Measurements from ENCODE around the gene RFPL2. TPM values are rescaled to one million over a fixed set of nuclear protein-coding genes. Genes with fewer than 3 reads are reported as not detected.

The RFPL2 gene
- total RNA-seq, 1 experiment from 2014 or later = 0.48 TPM

GRCh38 chr22:32177221-32177765 lies 27.6 kb downstream of the RFPL2 start:
- CTCF ChIA-PET = interaction anchor here (1.1 to 1.6 kb wide), 5 partner anchors 12 to 89 kb away, joined by 3 to 5 read pairs (median 4); partner anchors contain the start of gene C22orf42
- no peak for DNase-seq (ENCODE audit: low spot score)
- Mint-ChIP-seq H3K36me3 (no peaks in the 10 kb centered on the region), H3K4me1 (peaks cover 10% of the 10 kb centered on the region), H3K27me3 (ENCODE audit: low read depth) (peaks cover 42% of the 10 kb centered on the region), H3K4me3 (no peak overlapping the region), H3K27ac (no peak overlapping the region), H3K9me3 (no peaks in the 10 kb centered on the region)
- ATAC-seq = no peak
- no peak for TF ChIP-seq HMGXB4 (CRISPR knock-in tag; IDR thresholded peaks at IDR 0.05)
- no peak for TF ChIP-seq TP53 (CRISPR knock-in tag; IDR thresholded peaks at IDR 0.05)
- no peak for TF ChIP-seq NR1H2 (CRISPR knock-in tag; IDR thresholded peaks at IDR 0.05)
- no peak for TF ChIP-seq KAT7 (CRISPR knock-in tag; IDR thresholded peaks at IDR 0.05; ENCODE audit: borderline replicate concordance)
- TF ChIP-seq TEAD4 (CRISPR knock-in tag; IDR thresholded peaks at IDR 0.05) = no peak
- TF ChIP-seq CREM (CRISPR knock-in tag; IDR thresholded peaks at IDR 0.05) = no peak
- TF ChIP-seq E2F4 (CRISPR knock-in tag; IDR thresholded peaks at IDR 0.05; ENCODE audit: borderline replicate concordance, low read depth) = no peak
- no peak for TF ChIP-seq ATF1 (CRISPR knock-in tag; IDR thresholded peaks at IDR 0.05)
- no peak for TF ChIP-seq ZNF138 (CRISPR knock-in tag; conservative IDR thresholded peaks at IDR 0.05)
- TF ChIP-seq ZNF671 (CRISPR knock-in tag; IDR thresholded peaks at IDR 0.05) = no peak
- no peak for TF ChIP-seq TEAD1 (CRISPR knock-in tag; IDR thresholded peaks at IDR 0.05)
- no peak for TF ChIP-seq ZNF232 (CRISPR knock-in tag; IDR thresholded peaks at IDR 0.05)
- POLR2A ChIA-PET = no interaction called here

GRCh38 chr22:32175683-32176644 lies 28.9 kb downstream of the RFPL2 start:
- H3K36me3 Mint-ChIP-seq = no peaks in the 10 kb centered on the region
- peak; percentile 73 for DNase-seq (ENCODE audit: low spot score)
- no peaks in the 10 kb centered on the region for H3K9me3 Mint-ChIP-seq
- ATAC-seq = peak; percentile 77
- peaks cover 42% of the 10 kb centered on the region for H3K27me3 Mint-ChIP-seq (ENCODE audit: low read depth)
- ChIA-PET POLR2A (no interaction called here), CTCF (interaction anchor here (0.6 to 2.4 kb wide), 7 partner anchors 10 to 1317 kb away, joined by 3 to 6 read pairs (median 4); no protein-coding TSS in a partner anchor)
- H3K4me1 Mint-ChIP-seq = peaks cover 14% of the 10 kb centered on the region
- no peak overlapping the region for H3K27ac Mint-ChIP-seq
- H3K4me3 Mint-ChIP-seq = peak overlapping the region; percentile 53
- no peak for TF ChIP-seq ZNF532 (CRISPR knock-in tag; IDR thresholded peaks at IDR 0.05; ENCODE audit: borderline replicate concordance)
- TF ChIP-seq ARID4B (CRISPR knock-in tag; IDR thresholded peaks at IDR 0.05; ENCODE audit: borderline replicate concordance) = 0 out of 2 replicates have a peak, but pooled peaks have one; percentile 31
- no peak for TF ChIP-seq ELF4 (CRISPR knock-in tag; IDR thresholded peaks at IDR 0.05; ENCODE audit: low read depth)
- peak; percentile 69 for TF ChIP-seq FOXP1 (CRISPR knock-in tag; IDR thresholded peaks at IDR 0.05; ENCODE audit: borderline replicate concordance)
- 0 out of 2 replicates have a peak, but pooled peaks have one; percentile 46 for TF ChIP-seq ZNF232 (CRISPR knock-in tag; IDR thresholded peaks at IDR 0.05)
- TF ChIP-seq MYBL2 (CRISPR knock-in tag; IDR thresholded peaks at IDR 0.05) = peak; percentile 29; the same call in 1 of the 2 replicates
- 0 out of 2 replicates have a peak, but pooled peaks have one; percentile 57 for TF ChIP-seq JUN (CRISPR knock-in tag; IDR thresholded peaks at IDR 0.05)
- TF ChIP-seq RELA (CRISPR knock-in tag; IDR thresholded peaks at IDR 0.05; ENCODE audit: borderline replicate concordance) = no peak
- no peak for TF ChIP-seq E2F5 (CRISPR knock-in tag; IDR thresholded peaks at IDR 0.05)

Measured in WTC11 (cell line).